ENCODE results near the gene TOX2.

DNA sequence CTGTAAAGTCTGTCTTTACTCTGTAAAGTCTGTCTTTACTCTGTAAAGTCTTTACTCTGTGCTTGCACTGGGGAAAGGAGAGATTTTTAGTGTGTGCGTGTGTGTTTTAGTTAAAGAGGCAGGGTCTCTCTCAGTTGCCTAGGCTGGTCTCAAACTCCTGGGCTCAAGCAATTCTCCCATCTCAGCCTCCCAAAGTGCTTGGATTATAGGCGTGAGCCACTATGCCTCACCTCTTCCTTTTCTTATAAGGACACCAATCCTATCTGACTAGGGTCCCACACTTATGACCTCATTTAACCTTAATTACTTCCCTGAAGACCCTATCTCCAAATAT is 178.6 kb downstream of the TOX2 start:
- no peak for TF ChIP-seq POLR2AphosphoS5 (IDR thresholded peaks at IDR 0.05; ENCODE audit: low read depth, low read length)
- TF ChIP-seq POLR2A (IDR thresholded peaks at IDR 0.05; ENCODE audit: low read depth, low read length), result no peak
- no peak for TF ChIP-seq TAF1 (IDR thresholded peaks at IDR 0.05; ENCODE audit: borderline replicate concordance, low read depth, low read length)

All from GM12892 (cell line).